Activated naive CD8-positive, alpha-beta T cell (primary cell): Measurements from ENCODE around the gene TEAD1.
"Not testable (repeated sequence)": the region's sequence is repeated elsewhere in the genome, so short reads cannot be mapped to it uniquely, and the experiment has no call there.

Experiments
- H3K27ac Mint-ChIP-seq: one replicate; pipeline ENCODE4 v1.8.0; 2021; ENCODE audit warnings: mixed read lengths
- H3K27me3 Mint-ChIP-seq: one replicate; pipeline ENCODE4 v1.8.0; 2021; ENCODE audit warnings: mixed read lengths
- H3K36me3 Mint-ChIP-seq: one replicate; pipeline ENCODE4 v1.8.0; 2021; ENCODE audit warnings: mixed read lengths
- H3K4me1 Mint-ChIP-seq: one replicate; pipeline ENCODE4 v1.8.0; 2021; ENCODE audit warnings: low read depth, mixed read lengths
- H3K4me3 Mint-ChIP-seq: one replicate; pipeline ENCODE4 v1.8.0; 2021; ENCODE audit warnings: mild to moderate bottlenecking, mixed read lengths
- H3K9me3 Mint-ChIP-seq: one replicate; pipeline ENCODE4 v1.8.0; 2021; ENCODE audit warnings: low read depth, mixed read lengths

The TEAD1 gene

GRCh38 chr11:12744826-12745502 is 70.7 kb downstream of the TEAD1 start:
- no peaks in the 10 kb centered on the region for H3K36me3 Mint-ChIP-seq
- H3K4me1 Mint-ChIP-seq: no peaks in the 10 kb centered on the region
- H3K9me3 Mint-ChIP-seq: no peaks in the 10 kb centered on the region
- no peak overlapping the region for H3K27ac Mint-ChIP-seq
- no peak overlapping the region for H3K4me3 Mint-ChIP-seq
- peaks cover 9% of the 10 kb centered on the region for H3K27me3 Mint-ChIP-seq

DNA sequence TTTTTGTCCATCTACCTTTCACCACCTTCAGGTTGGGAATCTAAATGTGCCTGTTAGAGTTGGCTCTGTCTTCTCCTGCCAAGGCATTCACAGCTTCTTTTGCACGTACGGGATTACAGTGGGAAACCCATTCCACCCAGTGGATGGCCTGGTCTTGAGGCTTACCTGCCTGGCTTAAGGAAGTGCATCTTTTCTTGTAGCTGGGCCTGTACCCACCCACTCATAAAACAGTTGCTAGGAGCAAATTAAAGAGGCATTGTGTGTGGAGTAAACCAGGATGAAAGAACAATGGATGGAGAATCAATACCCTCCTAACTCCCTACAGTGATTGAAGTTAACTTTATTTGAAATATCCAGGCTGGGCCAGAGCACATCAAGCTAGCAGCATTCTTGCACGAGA is 71.6 kb downstream of the TEAD1 start:
- no peaks in the 10 kb centered on the region for H3K4me1 Mint-ChIP-seq
- no peak overlapping the region for H3K27ac Mint-ChIP-seq
- no peaks in the 10 kb centered on the region for H3K36me3 Mint-ChIP-seq
- peaks cover 5% of the 10 kb centered on the region for H3K27me3 Mint-ChIP-seq
- H3K4me3 Mint-ChIP-seq: no peak overlapping the region
- H3K9me3 Mint-ChIP-seq: no peaks in the 10 kb centered on the region

DNA sequence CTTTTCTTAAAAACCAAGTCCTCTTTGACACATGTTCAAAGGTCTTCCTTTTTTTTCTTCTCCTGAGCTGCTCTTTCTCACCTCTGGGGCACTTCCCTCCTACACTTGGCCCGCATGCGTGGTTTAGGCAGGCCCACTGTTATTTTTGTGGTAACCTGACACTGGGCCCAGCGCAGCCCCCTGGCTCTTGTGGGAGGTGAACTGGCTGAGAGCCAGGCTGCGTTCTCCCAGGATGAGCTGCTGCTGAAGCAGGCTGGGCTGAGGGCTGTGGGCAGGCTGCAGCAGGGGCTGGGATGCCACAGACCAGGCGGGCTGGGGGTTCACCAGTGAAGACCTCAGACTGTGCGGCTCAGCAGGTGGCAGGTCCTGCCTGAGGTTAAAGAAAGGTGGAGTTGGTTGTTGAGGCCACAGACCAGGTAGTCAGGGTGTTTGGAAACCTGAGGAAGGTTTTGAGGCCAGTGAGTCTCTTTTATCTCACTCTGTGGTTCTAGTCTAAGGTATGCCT is 72.4 kb downstream of the TEAD1 start:
- Mint-ChIP-seq H3K36me3 (no peaks in the 10 kb centered on the region), H3K9me3 (no peaks in the 10 kb centered on the region), H3K4me3 (no peak overlapping the region), H3K27ac (no peak overlapping the region), H3K27me3 (peaks cover 5% of the 10 kb centered on the region), H3K4me1 (no peaks in the 10 kb centered on the region)

- Mint-ChIP-seq H3K4me3 (no peak overlapping the region), H3K27me3 (peaks cover 5% of the 10 kb centered on the region), H3K36me3 (no peaks in the 10 kb centered on the region), H3K9me3 (no peaks in the 10 kb centered on the region), H3K27ac (no peak overlapping the region), H3K4me1 (no peaks in the 10 kb centered on the region)
Observed at GRCh38 chr11:12748561-12748960, 74.3 kb downstream of the TEAD1 start.

DNA sequence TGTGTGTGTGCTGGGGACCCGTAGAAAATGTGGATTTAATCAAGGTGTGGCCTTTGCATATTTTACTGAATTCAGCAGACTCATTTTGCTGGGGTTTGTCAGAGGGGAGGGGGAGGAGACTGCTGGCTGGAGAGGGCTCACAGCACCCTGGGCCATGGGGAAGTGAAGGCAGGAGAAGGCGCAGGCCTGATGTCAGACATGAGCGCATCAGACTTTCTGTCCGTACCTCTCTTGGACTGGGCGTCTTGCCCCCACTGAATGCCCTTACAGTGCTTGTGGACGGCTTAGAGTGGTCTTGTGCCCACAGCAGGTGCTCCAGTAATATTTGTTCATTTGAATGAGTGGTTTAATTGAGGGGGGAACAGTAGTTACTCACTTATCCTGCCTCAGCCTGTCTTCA is 75.2 kb downstream of the TEAD1 start:
- no peak overlapping the region for H3K4me3 Mint-ChIP-seq
- no peak overlapping the region for H3K27ac Mint-ChIP-seq
- no peaks in the 10 kb centered on the region for H3K4me1 Mint-ChIP-seq
- no peaks in the 10 kb centered on the region for H3K36me3 Mint-ChIP-seq
- no peaks in the 10 kb centered on the region for H3K9me3 Mint-ChIP-seq
- peaks cover 7% of the 10 kb centered on the region for H3K27me3 Mint-ChIP-seq

- H3K36me3 Mint-ChIP-seq: no peaks in the 10 kb centered on the region
- H3K4me1 Mint-ChIP-seq: no peaks in the 10 kb centered on the region
- no peaks in the 10 kb centered on the region for H3K9me3 Mint-ChIP-seq
- no peak overlapping the region for H3K4me3 Mint-ChIP-seq
- H3K27me3 Mint-ChIP-seq: peaks cover 7% of the 10 kb centered on the region
- H3K27ac Mint-ChIP-seq: no peak overlapping the region
Observed at GRCh38 chr11:12750181-12750580, 76.0 kb downstream of the TEAD1 start.

GRCh38 chr11:12752868-12753524 is 78.8 kb downstream of the TEAD1 start:
- Mint-ChIP-seq H3K27ac (no peak overlapping the region), H3K27me3 (peaks cover 14% of the 10 kb centered on the region), H3K4me3 (no peak overlapping the region), H3K4me1 (no peaks in the 10 kb centered on the region), H3K36me3 (no peaks in the 10 kb centered on the region), H3K9me3 (no peaks in the 10 kb centered on the region)

DNA sequence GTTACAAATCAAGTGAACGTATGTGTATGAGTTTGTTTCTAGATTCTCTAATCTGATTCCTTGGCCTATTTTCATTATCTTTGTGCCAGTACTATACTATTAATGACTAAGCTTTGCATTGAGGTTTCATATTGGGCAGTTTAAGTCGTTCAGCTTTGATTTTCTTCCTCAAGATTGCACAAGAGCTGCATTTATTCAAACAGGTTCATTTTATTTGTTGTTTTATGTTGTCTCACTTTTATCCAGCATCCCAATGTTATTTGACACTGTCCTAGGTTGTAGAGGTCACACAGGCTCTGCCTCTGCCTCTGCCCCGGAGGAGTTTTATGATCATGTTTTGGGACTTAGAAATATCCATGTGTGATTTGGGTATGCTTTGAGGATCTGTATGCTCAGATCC is 79.8 kb downstream of the TEAD1 start:
- Mint-ChIP-seq H3K4me1 (no peaks in the 10 kb centered on the region), H3K4me3 (no peak overlapping the region), H3K9me3 (no peaks in the 10 kb centered on the region), H3K27me3 (peaks cover 10% of the 10 kb centered on the region), H3K36me3 (no peaks in the 10 kb centered on the region), H3K27ac (no peak overlapping the region)

DNA sequence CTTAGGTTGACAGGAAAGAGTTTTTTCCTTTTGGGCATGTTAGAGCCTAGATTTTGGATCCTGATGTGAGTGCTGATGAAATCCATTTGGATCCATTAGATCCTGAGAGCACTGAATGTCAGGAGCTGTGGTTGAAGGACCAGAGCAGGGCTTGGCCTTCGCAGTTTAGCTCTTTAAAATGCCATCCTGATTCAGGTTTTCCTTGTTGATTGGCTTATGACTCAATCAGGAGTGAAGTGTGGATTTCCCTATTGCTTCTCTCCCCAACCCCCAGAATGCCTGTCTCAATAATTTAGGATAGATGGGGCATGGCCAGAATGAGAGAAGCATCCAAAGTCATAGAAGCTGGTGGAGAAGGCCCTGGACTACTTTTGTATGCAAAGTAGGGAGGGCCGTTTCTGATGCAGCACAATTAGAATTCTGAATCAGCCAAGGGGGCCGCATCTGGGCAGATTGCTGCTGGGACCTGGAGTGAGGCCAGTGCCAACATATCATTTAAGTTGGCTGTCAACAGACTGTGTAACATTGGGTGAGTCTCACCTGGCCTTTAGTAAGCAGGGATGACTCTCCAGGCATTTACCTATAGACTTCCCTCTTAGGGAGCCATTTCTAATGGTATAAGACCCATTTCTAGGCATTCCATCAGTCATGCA is 80.5 kb downstream of the TEAD1 start:
- H3K9me3 Mint-ChIP-seq: no peaks in the 10 kb centered on the region
- no peak overlapping the region for H3K4me3 Mint-ChIP-seq
- H3K27ac Mint-ChIP-seq: no peak overlapping the region
- no peaks in the 10 kb centered on the region for H3K36me3 Mint-ChIP-seq
- H3K27me3 Mint-ChIP-seq: peaks cover 10% of the 10 kb centered on the region
- no peaks in the 10 kb centered on the region for H3K4me1 Mint-ChIP-seq

- Mint-ChIP-seq H3K27ac (no peak overlapping the region), H3K27me3 (peaks cover 13% of the 10 kb centered on the region), H3K9me3 (no peaks in the 10 kb centered on the region), H3K4me1 (no peaks in the 10 kb centered on the region), H3K36me3 (no peaks in the 10 kb centered on the region), H3K4me3 (no peak overlapping the region)
Observed at GRCh38 chr11:12755510-12756453, 81.6 kb downstream of the TEAD1 start.

DNA sequence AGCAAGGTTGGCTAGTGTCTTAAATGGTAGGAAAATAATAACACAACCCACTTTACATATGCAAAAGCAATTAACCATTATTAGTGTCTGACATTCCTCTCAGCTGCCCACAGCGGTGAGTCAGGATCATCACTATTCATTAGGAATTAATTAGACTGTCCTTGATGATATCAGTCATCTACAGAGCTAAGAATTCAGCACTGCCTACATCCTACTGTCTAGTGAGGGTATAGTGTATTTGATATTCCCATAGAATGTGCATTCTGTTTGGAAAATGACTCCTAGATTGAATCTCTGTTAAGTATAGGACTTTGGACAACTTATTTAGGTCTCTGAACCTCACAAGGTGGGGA is 82.2 kb downstream of the TEAD1 start:
- no peaks in the 10 kb centered on the region for H3K4me1 Mint-ChIP-seq

GRCh38 chr11:12756867-12757266 is 82.6 kb downstream of the TEAD1 start:
- Mint-ChIP-seq H3K4me3 (no peak overlapping the region), H3K9me3 (no peaks in the 10 kb centered on the region), H3K36me3 (no peaks in the 10 kb centered on the region), H3K27me3 (peaks cover 15% of the 10 kb centered on the region), H3K27ac (no peak overlapping the region), H3K4me1 (no peaks in the 10 kb centered on the region)

More for the DNA sequence above, 82.2 kb downstream of the TEAD1 start:
- Mint-ChIP-seq H3K27ac (no peak overlapping the region), H3K9me3 (no peaks in the 10 kb centered on the region), H3K36me3 (no peaks in the 10 kb centered on the region), H3K4me3 (no peak overlapping the region), H3K27me3 (peaks cover 15% of the 10 kb centered on the region)

DNA sequence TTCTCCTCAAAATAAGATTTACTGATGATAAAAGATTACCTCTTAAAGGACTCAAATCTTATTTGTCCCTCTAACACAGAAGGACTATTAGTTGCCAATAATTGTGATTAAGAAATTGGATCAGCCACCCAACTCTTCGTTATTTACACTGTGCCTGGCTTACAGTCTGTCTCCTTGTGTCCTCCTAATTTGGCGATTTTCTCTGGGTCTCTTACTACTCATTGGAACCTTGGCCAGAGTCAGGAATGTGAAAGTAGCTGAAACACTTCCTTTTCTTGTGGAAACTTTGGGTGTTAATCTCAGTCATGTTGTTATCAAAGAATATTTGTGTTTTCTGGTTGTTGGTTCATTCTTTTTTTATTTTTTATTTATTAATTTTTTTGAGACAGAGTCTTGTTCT is 83.2 kb downstream of the TEAD1 start:
- Mint-ChIP-seq H3K27ac (no peak overlapping the region), H3K27me3 (peaks cover 15% of the 10 kb centered on the region), H3K4me1 (no peaks in the 10 kb centered on the region), H3K36me3 (no peaks in the 10 kb centered on the region), H3K4me3 (no peak overlapping the region), H3K9me3 (no peaks in the 10 kb centered on the region)

DNA sequence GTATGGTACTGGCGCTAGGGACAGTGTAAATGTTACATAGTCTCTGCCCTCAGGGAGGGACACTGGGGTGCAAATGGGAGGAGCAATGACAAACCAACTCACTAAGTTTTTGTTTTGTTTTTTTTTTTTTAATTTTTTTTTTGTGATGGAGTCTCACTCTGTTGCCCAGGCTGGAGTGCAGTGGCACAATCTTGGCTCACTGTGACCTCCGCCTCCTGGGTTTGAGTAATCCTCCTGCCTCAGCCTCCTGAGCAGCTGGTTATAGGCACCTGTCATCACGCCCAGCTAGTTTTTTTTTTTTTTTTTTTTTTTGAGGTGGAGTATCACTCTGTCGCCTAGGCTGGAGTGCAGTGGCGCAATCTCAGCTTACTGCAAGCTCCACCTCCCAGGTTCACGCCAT is 83.9 kb downstream of the TEAD1 start:
- H3K27me3 Mint-ChIP-seq: peaks cover 16% of the 10 kb centered on the region
- not testable (repeated sequence) for H3K4me3 Mint-ChIP-seq

GRCh38 chr11:12761029-12761428 is 86.8 kb downstream of the TEAD1 start:
- no peaks in the 10 kb centered on the region for H3K36me3 Mint-ChIP-seq
- H3K9me3 Mint-ChIP-seq: no peaks in the 10 kb centered on the region
- H3K4me3 Mint-ChIP-seq: no peak overlapping the region
- no peaks in the 10 kb centered on the region for H3K4me1 Mint-ChIP-seq
- no peak overlapping the region for H3K27ac Mint-ChIP-seq
- peaks cover 14% of the 10 kb centered on the region for H3K27me3 Mint-ChIP-seq

More for the DNA sequence above, 83.9 kb downstream of the TEAD1 start:
- not testable (repeated sequence) for H3K4me1 Mint-ChIP-seq, H3K36me3 Mint-ChIP-seq, H3K9me3 Mint-ChIP-seq, H3K27ac Mint-ChIP-seq
